Measurements from ENCODE around the gene COPS6. TPM values are rescaled to one million over a fixed set of nuclear protein-coding genes. Genes with fewer than 3 reads are reported as not detected.

COPS6 gene
- total RNA-seq, 2 donors from 2014 or later, result 59.3 to 65.6 TPM

DNA sequence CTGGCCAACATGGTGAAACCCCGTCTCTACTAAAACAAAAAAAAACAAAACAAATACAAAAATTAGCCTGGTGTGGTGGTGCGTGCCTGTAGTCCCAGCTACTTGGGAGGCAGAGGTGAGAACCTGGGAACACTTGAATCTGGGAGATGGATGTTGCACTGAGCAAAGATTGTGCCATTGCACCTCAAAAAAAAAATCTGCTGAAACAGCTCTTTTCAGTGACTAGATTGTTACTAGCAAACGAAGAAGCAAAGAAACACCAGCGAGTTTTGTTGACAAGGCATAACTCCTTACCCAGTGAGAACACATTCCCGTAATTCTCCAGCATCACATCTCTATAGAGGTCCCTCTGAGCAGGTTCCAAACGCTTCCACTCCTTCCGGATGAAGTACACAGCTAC is 13.9 kb upstream of the COPS6 start:
- no peak for DNase-seq
- intact Hi-C loops (cut with DNase I, micrococcal nuclease), result no loop called here
- no peak for ATAC-seq

DNA sequence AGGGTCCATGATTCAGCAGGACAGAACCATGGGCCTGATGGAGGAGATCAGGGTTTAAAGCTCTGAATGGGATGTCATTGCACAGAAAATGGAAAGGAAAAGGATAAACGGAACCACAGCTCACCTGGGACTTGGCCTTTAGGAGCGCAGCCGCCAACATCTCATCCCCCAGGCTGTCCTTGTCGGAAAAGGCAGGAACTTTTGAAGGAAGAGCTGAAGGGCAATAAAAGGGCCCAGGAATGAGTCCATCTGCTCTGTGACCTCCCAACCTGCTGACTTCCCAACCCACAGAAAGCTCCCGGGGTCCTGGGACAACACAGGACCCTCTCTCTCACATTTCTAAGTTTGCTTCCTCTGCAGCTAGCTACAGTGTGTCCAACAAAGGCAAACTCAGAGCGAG is 13.4 kb upstream of the COPS6 start:
- DNase-seq, result no peak
- ATAC-seq, result no peak
- intact Hi-C loops (cut with DNase I, micrococcal nuclease), result no loop called here

DNA sequence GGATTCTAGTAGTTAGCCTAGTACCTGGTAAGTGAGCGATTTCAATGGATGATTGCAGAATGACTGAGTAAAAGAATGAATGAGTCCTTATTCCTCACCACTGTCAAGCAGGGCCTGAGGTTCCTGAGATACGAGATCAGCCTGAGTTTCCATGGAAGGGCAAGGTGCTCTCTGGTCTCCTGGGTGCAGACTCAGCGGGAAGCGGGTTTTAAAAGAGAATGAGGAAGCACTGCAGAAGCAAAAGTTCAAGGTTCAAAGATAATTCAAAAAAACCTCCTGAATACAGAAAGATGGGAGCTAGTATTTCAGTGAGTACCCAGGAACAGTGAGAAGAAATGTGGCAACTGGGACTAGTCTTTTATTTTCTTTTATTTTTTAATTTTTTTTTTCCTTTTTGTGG is 11.6 kb upstream of the COPS6 start:
- intact Hi-C loops (cut with DNase I, micrococcal nuclease), result no loop called here
- peak in 1 of 2 donors; percentile 33 for DNase-seq
- ATAC-seq, result peak; percentile 29

DNA sequence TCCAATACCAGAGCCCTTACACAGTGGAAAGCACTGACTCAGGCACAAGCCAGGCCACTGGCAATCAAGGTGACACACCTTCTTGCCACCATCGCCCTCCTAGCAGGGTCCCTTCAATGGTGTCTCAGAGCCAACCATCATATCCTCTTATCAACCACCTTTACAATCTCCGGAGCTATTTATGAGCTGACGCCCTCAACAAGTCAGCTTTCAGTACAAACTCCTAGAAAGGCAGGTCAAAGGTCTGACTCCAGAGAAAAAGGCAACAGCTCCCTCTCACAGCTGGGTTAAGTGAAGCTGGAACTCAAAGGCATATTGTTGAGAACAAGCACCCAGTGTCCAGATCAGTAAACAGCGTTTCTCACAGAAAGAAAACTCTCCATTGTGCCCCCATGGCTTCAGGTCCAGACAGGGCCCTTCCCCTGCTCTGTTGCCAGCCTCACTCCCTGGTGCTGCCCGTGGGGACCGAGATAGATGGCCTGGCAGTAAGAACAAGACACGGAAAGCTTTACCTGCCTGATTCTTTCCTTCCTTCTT is 9.7 kb upstream of the COPS6 start:
- intact Hi-C loops (cut with DNase I, micrococcal nuclease), result no loop called here
- DNase-seq (peak; percentile 59 to 83), ATAC-seq (peak; percentile 63)

DNA sequence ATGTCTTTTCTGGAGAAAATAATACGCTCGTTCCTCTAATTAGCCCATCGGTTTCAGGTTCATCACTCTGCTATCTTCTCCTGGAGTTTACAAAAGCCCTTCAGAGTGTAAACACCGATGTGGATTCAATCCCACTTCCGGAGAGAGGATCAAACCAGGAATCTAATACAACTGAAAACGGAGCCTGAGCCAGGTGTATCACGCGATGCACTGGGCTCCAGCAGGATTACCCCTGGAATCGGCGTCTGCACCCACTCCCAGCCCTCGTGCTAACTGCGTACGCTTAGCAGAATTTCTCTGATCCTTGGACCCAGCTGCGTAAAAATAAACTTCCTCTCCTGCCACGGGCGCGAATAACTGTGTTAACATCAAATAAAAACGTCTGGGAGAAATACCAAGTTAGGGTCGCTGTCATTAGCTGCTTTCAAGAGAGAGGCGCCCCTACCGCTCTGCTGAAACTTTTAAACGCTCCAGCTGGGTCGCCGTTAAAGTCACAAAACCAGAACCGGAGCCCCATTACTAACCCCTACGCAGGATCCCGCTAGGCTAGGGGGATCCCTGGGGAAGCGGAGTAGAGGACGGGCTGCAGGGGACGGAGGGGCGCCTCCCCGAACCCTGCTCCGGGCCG is 7.7 kb upstream of the COPS6 start:
- ATAC-seq (peak; percentile 12), DNase-seq (peak in 1 of 2 donors; percentile 35)
- intact Hi-C loops (cut with DNase I, micrococcal nuclease), result loop anchor here in 1 of 2 donors (10.0 kb wide), 1 partner anchor 86 kb away; no protein-coding TSS in a partner anchor

DNA sequence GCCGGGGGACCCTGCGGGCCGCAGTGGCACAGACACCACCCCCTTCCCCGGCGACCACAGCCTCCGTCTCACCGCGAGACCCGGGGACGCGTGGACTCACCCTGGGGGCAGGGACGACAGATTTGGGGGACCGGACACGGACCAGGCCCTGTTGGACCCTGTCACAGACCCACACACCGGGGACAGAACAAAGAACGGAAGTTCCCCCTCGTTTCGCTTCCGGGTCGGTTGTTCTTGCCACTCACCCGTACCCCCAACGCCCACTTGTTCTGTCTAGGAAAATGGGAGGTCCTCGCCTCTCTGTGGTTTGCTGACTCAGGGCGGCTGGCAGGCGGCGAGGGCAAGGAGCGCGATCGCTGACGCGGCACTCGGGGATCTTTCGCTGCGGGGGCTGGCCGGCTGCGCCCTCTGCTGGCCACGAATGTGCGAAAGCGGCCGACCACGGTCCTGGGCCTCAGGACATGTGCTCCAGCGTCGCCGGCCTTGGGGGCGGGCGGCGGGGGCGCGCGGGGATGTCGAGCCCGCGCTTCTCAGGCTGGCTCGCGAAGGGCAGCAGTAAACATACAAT is 7.2 kb upstream of the COPS6 start, which contains the start of gene ZNF3:
Gene ZNF3, minus strand, starts transcription at position 189 of the 568 bp plus-strand sequence. CDS start 4,366 bp downstream, outside the sequence.
- intact Hi-C loops (cut with DNase I, micrococcal nuclease), result loop anchor here in 1 of 2 donors (10.0 kb wide), 1 partner anchor 87 kb away; no protein-coding TSS in a partner anchor
- ATAC-seq (peak; percentile 74), DNase-seq (peak; percentile 98)

DNA sequence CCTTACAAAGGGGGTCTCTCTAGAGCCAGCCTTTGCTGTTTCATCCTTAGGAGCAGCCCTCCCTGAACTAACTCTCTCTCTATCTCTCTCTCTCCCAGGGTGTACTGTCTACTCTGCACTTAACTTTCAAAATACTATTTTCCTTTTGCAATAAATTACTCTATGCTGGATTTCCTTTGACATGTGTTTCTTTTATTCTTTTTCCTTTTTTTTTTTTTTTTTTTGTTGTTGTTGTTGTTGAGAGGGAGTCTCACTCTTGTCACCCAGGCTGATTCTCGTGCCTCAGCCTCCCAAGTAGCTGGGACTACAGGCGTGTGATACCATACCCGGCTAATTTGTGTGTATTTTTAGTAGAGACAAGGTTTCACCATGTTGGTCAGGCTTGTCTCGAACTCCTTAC is 5.8 kb upstream of the COPS6 start:
- ATAC-seq (no peak), DNase-seq (no peak)
- intact Hi-C loops (cut with DNase I, micrococcal nuclease), result loop anchor here in 1 of 2 donors (10.0 kb wide), 1 partner anchor 88 kb away; no protein-coding TSS in a partner anchor

DNA sequence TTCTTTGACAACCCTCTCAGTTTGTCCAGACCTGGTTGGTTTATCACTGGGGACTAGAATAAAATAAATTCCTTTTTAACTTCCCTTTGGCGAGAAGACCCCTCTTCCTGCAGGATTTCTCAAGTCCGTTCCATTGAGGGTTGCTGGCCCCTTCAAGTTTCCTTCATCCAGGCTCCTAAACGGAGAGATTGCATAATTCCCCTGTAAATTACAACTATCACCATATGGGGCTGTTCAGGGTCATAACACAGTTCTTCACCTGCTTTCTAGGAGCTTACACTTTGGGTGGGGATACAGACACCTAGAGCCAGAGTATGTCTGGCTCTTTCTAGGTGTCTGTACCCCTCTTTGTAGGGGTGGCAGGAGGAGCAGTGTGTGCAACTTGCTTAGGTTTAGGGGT is 3.3 kb upstream of the COPS6 start:
- DNase-seq (no peak), ATAC-seq (no peak)
- intact Hi-C loops (cut with DNase I, micrococcal nuclease), result loop anchor here in 1 of 2 donors (10.0 kb wide), 1 partner anchor 91 kb away; no protein-coding TSS in a partner anchor

DNA sequence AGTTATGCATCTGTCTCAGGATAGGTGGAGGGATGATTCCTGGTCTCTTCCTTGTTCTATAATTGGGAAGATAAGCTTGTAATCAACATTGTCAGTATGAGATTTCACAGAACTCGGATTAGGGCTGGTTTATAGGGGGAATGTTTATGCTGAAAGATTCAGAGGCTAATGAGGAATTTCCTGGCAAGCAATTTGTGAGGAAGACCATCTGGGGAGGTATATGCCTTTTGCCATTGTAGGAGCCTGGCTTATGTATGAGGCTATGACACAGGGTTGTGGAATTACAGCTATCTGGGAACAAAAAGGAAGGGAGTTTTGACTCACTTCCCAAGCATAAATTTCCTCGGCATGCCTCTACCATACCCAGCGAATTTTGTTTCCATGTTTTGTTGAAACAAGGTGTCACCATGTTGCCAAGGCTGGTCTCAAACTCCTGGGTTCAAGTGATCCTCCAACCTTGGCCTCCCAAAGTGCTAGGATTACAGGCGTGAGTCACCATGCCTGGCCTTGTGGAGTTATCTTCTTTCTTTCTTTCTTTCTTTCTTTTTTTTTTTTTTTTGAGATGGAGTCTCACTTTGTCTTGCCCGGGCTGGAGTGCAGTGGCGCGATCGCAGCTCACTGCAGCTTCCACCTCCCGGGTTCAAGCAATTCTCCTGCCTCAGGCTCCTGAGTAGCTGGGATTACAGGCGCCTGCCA is 1.6 kb upstream of the COPS6 start:
- no peak for DNase-seq
- ATAC-seq, result no peak
- intact Hi-C loops (cut with DNase I, micrococcal nuclease), result loop anchor here in 1 of 2 donors (10.0 kb wide), 1 partner anchor 92 kb away; no protein-coding TSS in a partner anchor

DNA sequence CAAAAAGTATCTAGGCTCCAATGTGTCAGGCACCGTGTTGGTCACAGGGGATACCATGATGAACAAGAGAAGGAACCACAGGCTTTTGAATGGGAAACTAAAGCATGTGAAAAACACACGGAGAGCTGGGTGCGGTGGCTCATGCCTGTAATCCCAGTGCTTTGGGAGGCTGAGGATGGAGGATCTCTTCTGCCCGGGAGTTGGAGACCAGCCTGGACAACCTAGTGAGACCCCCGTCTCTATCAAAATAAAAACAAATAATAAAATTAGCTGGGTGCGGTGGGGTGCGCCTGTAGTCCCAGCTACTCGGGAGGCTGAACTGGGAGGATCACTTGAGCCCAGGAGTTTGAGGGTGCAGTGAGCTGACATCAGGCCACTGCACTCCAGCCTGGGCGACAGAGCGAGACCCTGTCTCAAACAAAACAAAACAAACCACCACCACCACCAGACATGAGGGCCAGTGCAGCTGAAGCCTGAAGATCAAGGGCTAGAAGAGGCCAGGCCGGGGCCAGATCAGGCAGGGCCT is 611 bp upstream of the COPS6 start:
- intact Hi-C loops (cut with DNase I, micrococcal nuclease), result loop anchor here in 1 of 2 donors (10.0 kb wide), 1 partner anchor 93 kb away; no protein-coding TSS in a partner anchor
- no peak for ATAC-seq
- DNase-seq, result no peak

DNA sequence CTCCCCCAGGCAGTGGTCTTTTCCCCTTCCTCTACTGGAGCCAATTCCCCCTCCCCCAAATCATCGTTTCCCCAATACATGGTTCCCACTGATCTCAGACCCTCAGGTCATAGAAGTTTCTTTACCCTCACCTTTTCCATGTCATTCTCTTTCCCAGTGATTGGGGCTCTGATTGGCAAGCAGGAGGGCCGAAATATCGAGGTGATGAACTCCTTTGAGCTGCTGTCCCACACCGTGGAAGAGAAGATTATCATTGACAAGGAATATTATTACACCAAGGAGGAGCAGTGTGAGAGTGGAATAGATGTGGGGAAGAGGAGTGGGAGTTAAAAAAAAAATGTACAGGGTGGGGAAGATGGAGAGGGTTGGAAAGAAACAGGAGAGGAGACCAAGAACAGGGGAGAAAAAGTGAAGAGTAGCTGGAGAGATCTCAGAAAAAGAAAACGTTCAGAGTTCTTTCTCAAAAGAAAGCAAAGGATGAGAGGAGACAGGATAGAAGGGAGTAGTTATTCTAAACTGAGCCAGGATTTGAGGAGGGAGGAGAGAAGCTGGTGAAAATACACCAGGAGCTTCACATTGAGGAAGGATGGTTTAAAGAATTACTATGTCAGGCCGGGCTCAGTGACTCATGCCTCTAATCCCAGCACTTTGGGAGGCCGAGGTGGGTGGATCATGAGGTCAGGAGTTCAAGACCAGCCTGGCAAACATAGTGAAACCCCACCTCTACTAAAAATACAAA is 858 bp downstream of the COPS6 start:
- ATAC-seq (no peak), DNase-seq (no peak)

DNA sequence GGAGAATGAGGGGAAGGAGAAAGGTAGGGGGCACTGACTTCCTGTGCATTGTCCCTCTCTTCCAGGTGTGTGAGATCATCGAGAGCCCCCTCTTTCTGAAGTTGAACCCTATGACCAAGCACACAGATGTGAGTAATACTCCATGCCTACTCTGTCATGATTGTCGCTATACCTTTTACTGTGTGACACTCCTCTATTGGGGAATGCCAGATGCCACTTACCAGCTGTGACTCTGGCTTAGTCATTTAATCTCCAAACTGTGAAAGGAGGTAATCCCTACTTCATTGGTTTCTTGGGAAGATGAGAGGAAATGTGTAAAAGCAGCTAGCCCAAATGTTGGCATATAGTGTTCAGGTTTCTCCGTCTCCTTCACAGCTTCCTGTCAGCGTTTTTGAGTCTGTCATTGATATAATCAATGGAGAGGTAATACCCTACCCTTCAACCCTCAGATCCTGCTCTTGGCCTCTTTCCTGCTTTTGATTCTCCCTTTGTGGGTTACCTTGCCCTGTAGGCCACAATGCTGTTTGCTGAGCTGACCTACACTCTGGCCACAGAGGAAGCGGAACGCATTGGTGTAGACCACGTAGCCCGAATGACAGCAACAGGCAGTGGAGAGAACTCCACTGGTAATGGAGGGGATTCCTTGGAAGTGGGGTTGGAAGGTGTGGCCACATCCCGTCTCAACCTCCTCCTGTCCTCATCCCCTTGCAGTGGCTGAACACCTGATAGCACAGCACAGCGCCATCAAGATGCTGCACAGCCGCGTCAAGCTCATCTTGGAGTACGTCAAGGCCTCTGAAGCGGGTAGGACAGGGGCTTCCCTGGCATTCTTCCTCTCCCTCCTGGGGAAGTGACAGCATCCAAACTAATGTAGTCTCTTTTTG is 2.0 kb downstream of the COPS6 start:
- DNase-seq (no peak), ATAC-seq (no peak)
- intact Hi-C loops (cut with DNase I, micrococcal nuclease), result no loop called here

More for the DNA sequence above, 858 bp downstream of the COPS6 start:
- intact Hi-C loops (cut with DNase I, micrococcal nuclease), result loop anchor here in 1 of 2 donors (10.0 kb wide), 1 partner anchor 95 kb away; no protein-coding TSS in a partner anchor

DNA sequence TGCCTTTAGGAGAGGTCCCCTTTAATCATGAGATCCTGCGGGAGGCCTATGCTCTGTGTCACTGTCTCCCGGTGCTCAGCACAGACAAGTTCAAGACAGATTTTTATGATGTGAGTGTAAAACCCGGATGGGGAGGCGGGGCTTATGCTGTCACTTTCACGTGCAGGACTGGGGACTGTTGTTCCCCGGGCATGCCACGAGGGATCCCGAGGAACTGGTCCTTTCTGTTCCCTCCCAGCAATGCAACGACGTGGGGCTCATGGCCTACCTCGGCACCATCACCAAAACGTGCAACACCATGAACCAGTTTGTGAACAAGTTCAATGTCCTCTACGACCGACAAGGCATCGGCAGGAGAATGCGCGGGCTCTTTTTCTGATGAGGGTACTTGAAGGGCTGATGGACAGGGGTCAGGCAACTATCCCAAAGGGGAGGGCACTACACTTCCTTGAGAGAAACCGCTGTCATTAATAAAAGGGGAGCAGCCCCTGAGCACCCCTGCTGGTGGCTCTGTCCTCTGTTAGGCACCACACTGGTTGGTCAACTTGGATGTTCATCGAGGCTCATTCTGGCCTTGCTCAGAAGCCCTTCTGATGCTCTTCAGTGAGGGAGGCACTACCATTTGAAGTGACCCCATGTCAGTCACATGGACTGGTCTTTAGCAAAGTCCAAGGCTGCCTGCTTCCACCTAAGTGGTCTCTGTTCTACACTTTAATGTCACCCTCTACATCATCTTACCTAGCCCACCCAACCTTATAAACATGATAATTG is 2.8 kb downstream of the COPS6 start:
- ATAC-seq, result no peak
- intact Hi-C loops (cut with DNase I, micrococcal nuclease), result no loop called here
- no peak for DNase-seq

DNA sequence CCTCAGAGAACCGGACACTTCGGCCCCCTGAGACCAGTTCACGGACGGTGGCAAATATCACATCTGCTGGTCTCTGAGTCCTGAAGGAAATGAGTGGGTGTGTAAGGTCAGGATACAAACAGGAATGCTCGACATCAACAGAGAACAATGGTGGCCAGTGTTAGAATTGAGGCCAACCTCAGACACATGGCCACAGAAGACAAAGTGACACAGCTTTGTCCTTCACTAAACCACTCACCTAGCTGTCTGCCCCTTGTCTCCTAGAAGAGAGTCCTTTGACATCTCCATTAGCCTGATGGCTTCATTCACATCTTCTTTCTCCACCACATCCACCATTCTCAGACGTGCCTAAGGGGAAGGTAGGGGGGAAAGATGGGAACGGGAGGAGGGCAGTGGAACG is 4.3 kb downstream of the COPS6 start:
- DNase-seq (no peak), ATAC-seq (no peak)
- intact Hi-C loops (cut with DNase I, micrococcal nuclease), result no loop called here

DNA sequence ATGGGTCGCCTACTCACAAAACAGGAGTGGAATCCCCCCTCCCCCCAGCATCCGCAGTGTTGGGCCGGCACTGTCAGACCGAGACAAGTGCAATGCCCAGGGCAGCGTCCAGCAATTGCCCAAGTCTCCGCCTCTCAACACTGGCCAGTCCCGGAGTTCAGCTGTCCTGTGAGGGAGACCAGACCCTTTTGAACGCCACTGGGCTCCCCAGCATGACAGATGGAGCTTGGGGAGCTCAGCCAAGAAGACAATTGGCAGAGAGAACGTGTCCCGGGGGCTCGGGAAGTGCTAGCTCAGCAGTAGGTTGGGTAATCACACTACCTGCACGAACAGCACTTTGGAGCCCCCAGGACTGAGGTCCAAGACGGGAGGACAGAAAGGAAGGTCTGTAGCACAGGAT is 4.7 kb downstream of the COPS6 start:
- intact Hi-C loops (cut with DNase I, micrococcal nuclease), result no loop called here
- DNase-seq (no peak), ATAC-seq (no peak)

DNA sequence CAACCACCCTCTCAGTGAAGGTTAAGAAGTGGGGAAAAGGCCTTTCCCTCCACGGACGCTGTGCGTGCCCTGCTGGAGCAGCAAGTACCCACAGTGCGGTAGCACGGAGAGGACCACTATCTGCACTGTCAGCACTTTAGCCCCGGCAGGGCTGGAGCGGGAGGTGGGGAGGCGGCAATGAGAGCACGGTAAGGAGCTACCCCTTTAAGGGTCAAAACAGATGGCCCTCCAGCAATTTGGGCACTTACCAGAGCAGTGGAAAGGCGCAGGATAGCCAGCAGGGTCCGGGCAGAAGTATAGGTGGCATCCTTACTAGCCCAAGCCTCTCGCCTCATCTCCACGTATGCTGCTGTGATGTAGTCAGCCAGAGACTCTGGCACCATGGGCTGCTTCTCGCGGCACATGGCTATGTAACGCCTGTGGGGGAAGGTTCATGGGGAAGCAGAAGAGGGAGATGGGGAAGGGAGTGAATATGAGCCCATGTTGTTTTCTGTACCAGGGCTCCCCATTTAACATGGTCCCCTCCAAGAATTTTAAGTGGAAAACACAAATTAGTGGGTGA is 5.2 kb downstream of the COPS6 start:
- intact Hi-C loops (cut with DNase I, micrococcal nuclease), result no loop called here
- no peak for DNase-seq
- no peak for ATAC-seq

DNA sequence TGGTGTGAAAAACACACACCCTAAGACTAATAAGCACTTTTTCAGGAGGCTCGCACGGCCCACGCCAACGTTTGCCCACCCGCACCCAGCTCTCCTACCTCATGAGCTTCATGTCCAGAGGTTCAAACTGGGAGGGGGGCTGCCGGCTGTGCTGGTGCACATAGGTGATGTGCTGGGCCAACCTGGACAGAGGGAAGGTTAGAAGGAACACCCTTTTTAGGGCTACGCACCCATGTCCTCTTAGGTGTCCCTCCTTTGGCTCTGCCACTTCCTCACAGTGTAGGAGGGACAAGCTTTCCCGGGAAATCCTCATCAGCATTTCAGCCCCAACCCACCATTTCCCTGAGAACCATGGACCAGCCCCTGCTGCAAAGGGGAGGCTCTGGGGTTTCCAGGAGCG is 6.5 kb downstream of the COPS6 start:
- ATAC-seq (no peak), DNase-seq (no peak)
- intact Hi-C loops (cut with DNase I, micrococcal nuclease), result no loop called here

Data from left colon (tissue), 2 donors.